HEK293 (cell line): Measurements from ENCODE around the gene SIRPA.

Experiments
- CTCF ChIP-seq: fragments of 450-650 bp; formaldehyde crosslinking; IDR thresholded peaks from 2 replicates; pipeline ENCODE4 v1.5.1; 2016; ENCODE audit warnings: missing biosample characterization, missing genetic modification characterization
- SALL2 ChIP-seq: fragments of 450-650 bp; formaldehyde crosslinking; IDR thresholded peaks from 2 replicates; pipeline ENCODE4 v1.5.0; 2017; ENCODE audit warnings: missing biosample characterization, mild to moderate bottlenecking, missing genetic modification characterization, borderline replicate concordance
- TCF7L2 ChIP-seq: IDR thresholded peaks from 2 replicates; pipeline ENCODE4 v1.6.1; 2011; ENCODE audit warnings: low read depth, mild to moderate bottlenecking, inconsistent platforms, low read length, moderate library complexity, borderline replicate concordance
- TRIM28 ChIP-seq: IDR thresholded peaks from 2 replicates; pipeline ENCODE4 v1.6.1; 2011; ENCODE audit warnings: low read length, control low read depth, borderline replicate concordance
- ZBTB21 ChIP-seq: fragments of 450-650 bp; formaldehyde crosslinking; IDR thresholded peaks from 2 replicates; pipeline ENCODE4 v1.5.1; 2017; ENCODE audit warnings: missing biosample characterization, missing genetic modification characterization
- ZNF394 ChIP-seq: fragments of 450-650 bp; formaldehyde crosslinking; IDR thresholded peaks from 2 replicates; pipeline ENCODE4 v1.5.1; 2016; ENCODE audit warnings: missing biosample characterization, missing genetic modification characterization, mild to moderate bottlenecking, moderate library complexity, borderline replicate concordance
- ZNF580 ChIP-seq: fragments of 450-650 bp; formaldehyde crosslinking; IDR thresholded peaks from 2 replicates; pipeline ENCODE4 v1.5.1; 2016; ENCODE audit warnings: missing biosample characterization, missing genetic modification characterization
- ZNF660 ChIP-seq: fragments of 450-650 bp; IDR thresholded peaks from 2 replicates; pipeline ENCODE4 v1.5.1; 2018; ENCODE audit warnings: missing biosample characterization, mild to moderate bottlenecking, missing genetic modification characterization

- TF ChIP-seq ZNF660, result no peak
- TF ChIP-seq TCF7L2, result no peak
- TF ChIP-seq CTCF (tag by site-specific recombination), result no peak
- TF ChIP-seq ZNF394, result no peak
- TF ChIP-seq TRIM28, result no peak
- TF ChIP-seq ZNF580 (tag by site-specific recombination), result no peak
- no peak for TF ChIP-seq SALL2 (tag by site-specific recombination)
- TF ChIP-seq ZBTB21, result no peak
Observed at GRCh38 chr20:1961374-1961773, 66.2 kb downstream of the SIRPA start.
